ENCODE measurements around the gene PDE7B. TPM values are rescaled to one million over a fixed set of nuclear protein-coding genes. Genes with fewer than 3 reads are reported as not detected.
"Not testable (repeated sequence)": the region's sequence is repeated elsewhere in the genome, so short reads cannot be mapped to it uniquely, and the experiment has no call there.

PDE7B gene
- total RNA-seq, 1 donor from 2014 or later, result 0.84 TPM

DNA sequence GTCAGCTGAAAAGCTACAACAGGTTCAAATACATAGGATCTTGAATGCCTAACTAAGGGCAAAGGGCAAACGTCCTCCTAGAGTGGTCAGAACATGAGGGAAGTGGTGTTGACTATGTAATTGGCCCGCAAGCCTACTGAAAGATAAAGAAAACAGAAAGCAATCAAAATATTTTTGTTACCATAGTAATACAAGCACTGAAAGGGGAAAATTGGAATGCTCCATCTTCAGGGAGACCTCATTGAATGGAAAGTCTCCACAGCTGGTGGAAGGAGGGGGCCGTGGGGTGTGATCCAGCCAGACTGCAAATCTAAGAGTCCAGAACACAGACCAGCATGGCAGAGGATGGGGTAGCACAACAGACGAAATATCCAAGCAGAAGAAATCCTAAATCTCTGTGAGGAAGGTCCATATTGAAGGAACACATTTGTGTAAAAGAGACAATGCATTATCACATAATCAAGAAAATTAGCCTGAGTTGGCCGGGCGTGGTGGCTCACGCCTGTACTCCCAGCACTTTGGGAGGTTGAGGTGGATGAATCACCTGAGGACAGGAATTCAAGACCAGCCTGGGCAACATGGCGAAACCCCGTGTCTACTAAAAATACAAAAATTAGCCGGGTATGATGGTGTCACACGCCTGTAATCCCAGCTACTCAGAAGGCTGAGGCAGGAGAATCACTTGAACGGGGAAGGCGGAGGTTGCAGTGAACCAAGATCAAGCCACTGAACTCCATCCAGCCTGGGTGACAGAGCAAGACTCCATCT is 359.1 kb downstream of the PDE7B start:
- TF ChIP-seq, protein P1, sequence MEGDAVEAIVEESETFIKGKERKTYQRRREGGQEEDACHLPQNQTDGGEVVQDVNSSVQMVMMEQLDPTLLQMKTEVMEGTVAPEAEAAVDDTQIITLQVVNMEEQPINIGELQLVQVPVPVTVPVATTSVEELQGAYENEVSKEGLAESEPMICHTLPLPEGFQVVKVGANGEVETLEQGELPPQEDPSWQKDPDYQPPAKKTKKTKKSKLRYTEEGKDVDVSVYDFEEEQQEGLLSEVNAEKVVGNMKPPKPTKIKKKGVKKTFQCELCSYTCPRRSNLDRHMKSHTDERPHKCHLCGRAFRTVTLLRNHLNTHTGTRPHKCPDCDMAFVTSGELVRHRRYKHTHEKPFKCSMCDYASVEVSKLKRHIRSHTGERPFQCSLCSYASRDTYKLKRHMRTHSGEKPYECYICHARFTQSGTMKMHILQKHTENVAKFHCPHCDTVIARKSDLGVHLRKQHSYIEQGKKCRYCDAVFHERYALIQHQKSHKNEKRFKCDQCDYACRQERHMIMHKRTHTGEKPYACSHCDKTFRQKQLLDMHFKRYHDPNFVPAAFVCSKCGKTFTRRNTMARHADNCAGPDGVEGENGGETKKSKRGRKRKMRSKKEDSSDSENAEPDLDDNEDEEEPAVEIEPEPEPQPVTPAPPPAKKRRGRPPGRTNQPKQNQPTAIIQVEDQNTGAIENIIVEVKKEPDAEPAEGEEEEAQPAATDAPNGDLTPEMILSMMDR (IDR thresholded peaks at IDR 0.05; ENCODE audit: insufficient read depth, low read length, poor library complexity, severe bottlenecking), result no peak
- DNase-seq (ENCODE audit: low read depth), result no peak
- Histone ChIP-seq H3K36me3 (ENCODE audit: control insufficient read depth, insufficient read depth, low read length) (no peaks in the 10 kb centered on the region), H3K4me3 (ENCODE audit: low read depth, low read length) (no peak overlapping the region), H3K27me3 (ENCODE audit: control insufficient read depth, insufficient read depth, low read length) (no peaks in the 10 kb centered on the region)

DNA sequence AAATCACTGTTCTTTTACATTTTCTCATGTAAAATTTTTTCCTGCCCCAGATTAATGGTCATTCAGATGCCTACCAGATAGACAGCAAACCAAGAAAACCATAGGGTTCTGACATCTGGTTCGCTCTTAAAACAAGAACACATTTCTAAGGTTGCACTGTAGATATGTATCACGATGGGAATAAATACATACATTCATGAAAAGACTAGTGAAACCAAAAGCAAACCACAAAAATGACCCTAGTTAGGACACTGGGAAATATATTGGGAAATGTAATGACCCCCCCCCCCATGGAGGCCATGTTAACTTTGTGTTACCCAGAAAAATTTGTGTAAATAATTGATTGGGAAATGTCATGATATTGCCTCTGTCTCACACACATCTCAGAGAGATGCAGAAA is 361.1 kb downstream of the PDE7B start:
- Histone ChIP-seq H3K4me3 (ENCODE audit: low read depth, low read length) (no peak overlapping the region), H3K36me3 (ENCODE audit: control insufficient read depth, insufficient read depth, low read length) (no peaks in the 10 kb centered on the region), H3K27me3 (ENCODE audit: control insufficient read depth, insufficient read depth, low read length) (no peaks in the 10 kb centered on the region)
- TF ChIP-seq, protein P1 (IDR thresholded peaks at IDR 0.05; ENCODE audit: insufficient read depth, low read length, poor library complexity, severe bottlenecking), result no peak
- DNase-seq (ENCODE audit: low read depth), result no peak

DNA sequence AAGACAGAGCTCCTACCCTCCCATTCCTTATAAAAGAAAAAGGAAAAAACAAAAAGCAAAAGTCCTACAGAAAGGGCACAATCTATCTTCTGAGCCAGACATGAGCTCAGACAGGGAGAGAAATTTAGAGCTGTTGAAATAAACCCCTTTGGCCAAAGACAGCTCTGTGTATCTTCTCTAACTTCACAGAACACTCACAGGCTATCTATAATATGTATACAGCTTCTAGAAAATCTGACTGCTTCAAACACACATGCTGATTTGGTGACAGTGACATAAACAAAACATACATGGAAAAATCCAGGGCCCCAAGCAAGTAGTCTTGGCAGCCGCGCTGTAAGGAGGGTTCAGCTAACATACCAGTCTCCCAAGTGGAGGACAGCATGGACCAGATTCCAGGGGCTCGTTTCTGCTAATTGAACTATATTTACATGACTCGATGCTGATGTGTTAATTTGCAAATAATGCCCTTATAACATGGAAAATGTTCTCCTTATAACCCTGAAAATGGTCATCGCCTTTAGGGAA is 361.6 kb downstream of the PDE7B start:
- no peaks in the 10 kb centered on the region for H3K27me3 ChIP-seq (ENCODE audit: control insufficient read depth, insufficient read depth, low read length)
- H3K4me3 ChIP-seq (ENCODE audit: low read depth, low read length), result no peak overlapping the region
- H3K36me3 ChIP-seq (ENCODE audit: control insufficient read depth, insufficient read depth, low read length), result no peaks in the 10 kb centered on the region
- no peak for DNase-seq (ENCODE audit: low read depth)
- TF ChIP-seq, protein P1 (IDR thresholded peaks at IDR 0.05; ENCODE audit: insufficient read depth, low read length, poor library complexity, severe bottlenecking), result no peak

DNA sequence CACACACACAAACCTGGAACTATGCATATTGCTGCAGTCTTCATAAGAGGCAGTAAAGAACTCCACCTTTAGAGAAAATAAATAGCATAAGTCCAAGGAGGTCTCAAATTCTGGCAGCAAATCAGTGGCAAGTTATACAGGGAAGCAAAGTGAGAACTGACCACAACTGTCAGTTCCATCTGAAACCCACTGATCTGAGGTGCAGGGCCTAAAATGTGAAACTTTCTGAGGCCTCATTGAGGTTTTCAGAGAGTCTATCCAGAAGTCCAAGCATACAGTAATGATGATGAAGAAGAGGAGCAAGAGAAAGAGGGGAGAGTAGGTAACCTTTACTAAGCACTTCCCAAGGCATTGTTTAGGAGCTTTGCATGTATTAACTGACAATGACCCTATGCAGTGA is 362.4 kb downstream of the PDE7B start:
- H3K4me3 ChIP-seq (ENCODE audit: low read depth, low read length), result no peak overlapping the region
- H3K27me3 ChIP-seq (ENCODE audit: control insufficient read depth, insufficient read depth, low read length), result no peaks in the 10 kb centered on the region
- TF ChIP-seq, protein P1 (IDR thresholded peaks at IDR 0.05; ENCODE audit: insufficient read depth, low read length, poor library complexity, severe bottlenecking), result no peak
- no peak for DNase-seq (ENCODE audit: low read depth)
- H3K36me3 ChIP-seq (ENCODE audit: control insufficient read depth, insufficient read depth, low read length), result no peaks in the 10 kb centered on the region

DNA sequence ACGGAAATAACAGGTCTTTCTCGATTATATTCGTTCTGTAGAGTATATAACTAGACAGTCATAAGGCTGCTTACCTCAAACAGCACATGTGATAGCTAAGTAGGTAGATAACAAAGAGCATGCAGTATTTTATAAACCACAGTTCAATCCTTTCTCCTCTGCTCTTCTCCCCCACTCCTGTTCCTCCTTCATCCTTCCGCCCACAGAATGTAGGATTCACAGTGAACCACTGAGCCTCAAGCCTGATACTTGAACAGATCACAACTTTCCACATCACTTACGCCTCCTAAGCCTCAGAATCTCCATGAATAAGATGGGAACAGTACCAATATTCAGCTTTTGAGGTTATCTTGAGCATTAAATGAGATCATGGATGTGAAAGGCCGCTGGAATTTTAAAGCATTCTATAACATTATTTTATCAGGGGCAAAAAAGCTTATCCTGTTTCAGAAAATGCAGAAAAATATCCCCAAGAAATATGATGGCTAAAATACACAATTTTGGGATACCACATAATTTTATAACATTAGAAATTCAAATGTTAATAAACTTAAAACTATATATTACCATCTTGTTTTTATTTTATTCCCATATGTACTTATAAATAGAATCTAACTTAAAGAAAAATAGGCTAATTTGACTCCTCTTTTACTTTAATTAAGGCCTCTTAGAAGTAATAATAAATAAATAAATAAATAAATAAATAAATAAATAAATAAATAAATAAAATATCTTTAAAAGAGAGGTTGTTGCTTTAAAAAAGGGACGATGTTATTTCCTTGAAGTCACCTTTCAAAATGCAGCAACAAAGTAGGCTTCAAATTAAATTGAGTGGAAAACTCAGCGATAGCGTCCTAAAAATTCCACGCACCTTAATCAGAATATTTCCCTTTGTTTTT is 365.3 kb downstream of the PDE7B start:
- TF ChIP-seq, protein P1 (IDR thresholded peaks at IDR 0.05; ENCODE audit: insufficient read depth, low read length, poor library complexity, severe bottlenecking), result no peak
- DNase-seq (ENCODE audit: low read depth), result no peak
- Histone ChIP-seq H3K27me3 (ENCODE audit: control insufficient read depth, insufficient read depth, low read length) (no peaks in the 10 kb centered on the region), H3K36me3 (ENCODE audit: control insufficient read depth, insufficient read depth, low read length) (no peaks in the 10 kb centered on the region), H3K4me3 (ENCODE audit: low read depth, low read length) (no peak overlapping the region)

DNA sequence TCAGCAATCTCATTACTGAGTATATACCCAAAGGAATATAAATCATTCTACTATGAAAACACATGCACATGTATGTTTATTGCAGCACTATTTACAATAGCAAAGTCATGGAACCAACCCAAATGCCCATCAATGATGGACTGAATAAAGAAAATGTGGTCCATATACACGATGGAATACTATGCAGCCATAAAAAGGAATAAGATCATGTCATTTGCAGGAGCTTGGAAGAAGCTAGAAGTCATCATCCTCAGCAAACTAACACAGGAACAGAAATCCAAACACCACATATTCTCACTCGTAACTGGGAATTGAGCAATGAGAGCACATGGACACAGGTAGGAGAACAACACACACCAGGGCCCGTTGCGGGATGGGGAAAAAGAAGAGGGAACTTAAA is 373.5 kb downstream of the PDE7B start:
- H3K36me3 ChIP-seq (ENCODE audit: control insufficient read depth, insufficient read depth, low read length); DNase-seq (ENCODE audit: low read depth); H3K4me3 ChIP-seq (ENCODE audit: low read depth, low read length): not testable (repeated sequence)

More for the DNA sequence above, 373.5 kb downstream of the PDE7B start:
- not testable (repeated sequence) for H3K27me3 ChIP-seq (ENCODE audit: control insufficient read depth, insufficient read depth, low read length)

Data from kidney epithelial cell (primary cell).